Measurements from ENCODE around the gene RGS3. TPM values are rescaled to one million over a fixed set of nuclear protein-coding genes. Genes with fewer than 3 reads are reported as not detected.

RGS3 gene
- total RNA-seq, 1 donor from 2014 or later = 92.5 TPM

- Histone ChIP-seq H4K20me1 (ENCODE audit: insufficient read depth, low read length) (no peaks in the 10 kb centered on the region), H3K27me3 (ENCODE audit: insufficient read depth, low read length) (no peaks in the 10 kb centered on the region), H3K27ac (ENCODE audit: low read depth, low read length) (no peak overlapping the region), H3K79me2 (ENCODE audit: insufficient read depth, low read length) (no peaks in the 10 kb centered on the region), H3K4me1 (ENCODE audit: insufficient read depth, low read length) (peaks cover 21% of the 10 kb centered on the region), H3K9me3 (ENCODE audit: insufficient read depth, low read depth, low read length) (no peaks in the 10 kb centered on the region), H3K9ac (ENCODE audit: low read length) (no peak overlapping the region), H3K4me2 (ENCODE audit: low read length) (no peak overlapping the region), H3K4me3 (ENCODE audit: insufficient read depth, low read depth, low read length) (no peak overlapping the region), H2AFZ (ENCODE audit: low read depth, low read length) (no peak overlapping the region), H3K36me3 (ENCODE audit: insufficient read depth, low read length) (no peaks in the 10 kb centered on the region)
- DNase-seq (ENCODE audit: low read depth) (no peak), FAIRE-seq (no peak)
- TF ChIP-seq EZH2 (IDR thresholded peaks at IDR 0.05; ENCODE audit: insufficient read depth, low read length) (no peak), CTCF (IDR thresholded peaks at IDR 0.05; ENCODE audit: insufficient read depth, low read depth, low read length) (no peak)
- H3K4me3 Mint-ChIP-seq (ENCODE audit: unreplicated experiment) = no peak overlapping the region
- peaks cover 2% of the 10 kb centered on the region for H3K27me3 Mint-ChIP-seq (ENCODE audit: low read depth, unreplicated experiment)
- H3K27ac Mint-ChIP-seq (ENCODE audit: unreplicated experiment) = peak overlapping the region; percentile 48
- peaks cover 34% of the 10 kb centered on the region for H3K4me1 Mint-ChIP-seq (ENCODE audit: low read depth, unreplicated experiment)
- no peaks in the 10 kb centered on the region for H3K36me3 Mint-ChIP-seq (ENCODE audit: low read depth, unreplicated experiment)
- H3K9me3 Mint-ChIP-seq (ENCODE audit: unreplicated experiment) = no peaks in the 10 kb centered on the region
Observed at GRCh38 chr9:113611461-113612215, 148.1 kb downstream of the RGS3 start.

GRCh38 chr9:113612216-113612747 is 148.8 kb downstream of the RGS3 start:
- DNase-seq (ENCODE audit: low read depth) (no peak), FAIRE-seq (no peak)
- Histone ChIP-seq H3K27me3 (ENCODE audit: insufficient read depth, low read length) (no peaks in the 10 kb centered on the region), H3K27ac (ENCODE audit: low read depth, low read length) (no peak overlapping the region), H4K20me1 (ENCODE audit: insufficient read depth, low read length) (no peaks in the 10 kb centered on the region), H3K79me2 (ENCODE audit: insufficient read depth, low read length) (no peaks in the 10 kb centered on the region), H3K36me3 (ENCODE audit: insufficient read depth, low read length) (no peaks in the 10 kb centered on the region), H2AFZ (ENCODE audit: low read depth, low read length) (no peak overlapping the region), H3K4me1 (ENCODE audit: insufficient read depth, low read length) (peaks cover 22% of the 10 kb centered on the region), H3K9me3 (ENCODE audit: insufficient read depth, low read depth, low read length) (no peaks in the 10 kb centered on the region), H3K4me2 (ENCODE audit: low read length) (no peak overlapping the region), H3K9ac (ENCODE audit: low read length) (no peak overlapping the region), H3K4me3 (ENCODE audit: insufficient read depth, low read depth, low read length) (no peak overlapping the region)
- H3K4me3 Mint-ChIP-seq (ENCODE audit: unreplicated experiment) = no peak overlapping the region
- H3K27me3 Mint-ChIP-seq (ENCODE audit: low read depth, unreplicated experiment) = peaks cover 2% of the 10 kb centered on the region
- no peak for TF ChIP-seq CTCF (IDR thresholded peaks at IDR 0.05; ENCODE audit: insufficient read depth, low read depth, low read length)
- TF ChIP-seq EZH2 (IDR thresholded peaks at IDR 0.05; ENCODE audit: insufficient read depth, low read length) = no peak
- no peaks in the 10 kb centered on the region for H3K36me3 Mint-ChIP-seq (ENCODE audit: low read depth, unreplicated experiment)
- H3K9me3 Mint-ChIP-seq (ENCODE audit: unreplicated experiment) = no peaks in the 10 kb centered on the region
- H3K4me1 Mint-ChIP-seq (ENCODE audit: low read depth, unreplicated experiment) = peaks cover 36% of the 10 kb centered on the region
- H3K27ac Mint-ChIP-seq (ENCODE audit: unreplicated experiment) = peak overlapping the region; percentile 48

GRCh38 chr9:113612828-113613227 is 149.3 kb downstream of the RGS3 start:
- H3K27me3 Mint-ChIP-seq (ENCODE audit: low read depth, unreplicated experiment) = peaks cover 2% of the 10 kb centered on the region
- H3K9ac ChIP-seq (ENCODE audit: low read length) = no peak overlapping the region
- TF ChIP-seq EZH2 (IDR thresholded peaks at IDR 0.05; ENCODE audit: insufficient read depth, low read length) = no peak
- no peak for TF ChIP-seq CTCF (IDR thresholded peaks at IDR 0.05; ENCODE audit: insufficient read depth, low read depth, low read length)
- H3K4me2 ChIP-seq (ENCODE audit: low read length) = no peak overlapping the region
- no peaks in the 10 kb centered on the region for H3K36me3 Mint-ChIP-seq (ENCODE audit: low read depth, unreplicated experiment)
- H3K27me3 ChIP-seq (ENCODE audit: insufficient read depth, low read length) = no peaks in the 10 kb centered on the region
- H3K9me3 Mint-ChIP-seq (ENCODE audit: unreplicated experiment) = no peaks in the 10 kb centered on the region
- no peak for DNase-seq (ENCODE audit: low read depth)
- no peak overlapping the region for H3K27ac ChIP-seq (ENCODE audit: low read depth, low read length)
- H3K9me3 ChIP-seq (ENCODE audit: insufficient read depth, low read depth, low read length) = no peaks in the 10 kb centered on the region
- peaks cover 27% of the 10 kb centered on the region for H3K4me1 ChIP-seq (ENCODE audit: insufficient read depth, low read length)
- no peaks in the 10 kb centered on the region for H3K79me2 ChIP-seq (ENCODE audit: insufficient read depth, low read length)
- no peaks in the 10 kb centered on the region for H3K36me3 ChIP-seq (ENCODE audit: insufficient read depth, low read length)
- H3K4me1 Mint-ChIP-seq (ENCODE audit: low read depth, unreplicated experiment) = peaks cover 41% of the 10 kb centered on the region
- H3K27ac Mint-ChIP-seq (ENCODE audit: unreplicated experiment) = no peak overlapping the region
- no peak overlapping the region for H3K4me3 ChIP-seq (ENCODE audit: insufficient read depth, low read depth, low read length)
- H4K20me1 ChIP-seq (ENCODE audit: insufficient read depth, low read length) = no peaks in the 10 kb centered on the region
- H3K4me3 Mint-ChIP-seq (ENCODE audit: unreplicated experiment) = no peak overlapping the region
- no peak for FAIRE-seq
- no peak overlapping the region for H2AFZ ChIP-seq (ENCODE audit: low read depth, low read length)

All from astrocyte (in vitro differentiated cells and primary cell).